ENCODE measurements around the gene UTP15. TPM values are rescaled to one million over a fixed set of nuclear protein-coding genes. Genes with fewer than 3 reads are reported as not detected.

Gene UTP15
- total RNA-seq, 2 experiments from 2014 or later = 33.6 to 42.4 TPM

DNA sequence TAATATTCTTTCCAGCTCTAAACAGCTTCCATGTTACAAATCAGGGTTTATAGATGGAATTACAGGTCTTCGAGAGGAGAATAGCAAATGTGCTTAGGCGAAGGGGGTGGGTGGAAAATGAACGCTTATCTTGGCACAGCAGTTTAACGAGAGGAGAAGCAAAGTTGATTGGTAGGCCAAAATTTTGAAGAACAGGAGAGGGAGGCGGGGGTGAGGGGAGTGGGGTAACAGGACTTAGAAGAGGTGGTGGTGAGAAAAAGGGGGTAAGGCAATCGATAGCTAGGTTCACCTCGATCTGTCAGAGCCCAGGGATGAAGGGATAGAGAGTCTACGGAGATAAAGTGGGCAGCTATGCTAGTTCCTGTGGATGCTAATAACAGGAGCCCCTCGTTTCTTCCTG is 868 bp upstream of the UTP15 start:
- intact Hi-C loops (cut with DNase I, micrococcal nuclease) = loop anchor here (1.0 to 10.0 kb wide), 7 partner anchors 45 to 1770 kb away; partner anchors contain the start of genes BTF3 (in 2 of the 2), HEXB (in 1 of the 2) and HMGCR (in 1 of the 2)
- ChIA-PET CTCF (interaction anchor here (0.6 to 1.0 kb wide), 5 partner anchors 8 to 1025 kb away, joined by 3 to 5 read pairs (median 3); no protein-coding TSS in a partner anchor), POLR2A (interaction anchor here (0.7 to 0.8 kb wide), 3 partner anchors 58 to 183 kb away, joined by 3 to 5 read pairs (median 3); no protein-coding TSS in a partner anchor)
- H3K36me3 Mint-ChIP-seq (ENCODE audit: low read depth) = peaks cover 15% of the 10 kb centered on the region
- peak; percentile 4 for ATAC-seq
- H3K27ac Mint-ChIP-seq = peak overlapping the region; percentile 100
- no peaks in the 10 kb centered on the region for H3K9me3 Mint-ChIP-seq (ENCODE audit: low read depth)
- DNase-seq = peak; percentile 41
- H3K4me1 Mint-ChIP-seq = peaks cover 33% of the 10 kb centered on the region
- H3K27me3 Mint-ChIP-seq = no peaks in the 10 kb centered on the region
- peak overlapping the region; percentile 93 for H3K4me3 Mint-ChIP-seq

DNA sequence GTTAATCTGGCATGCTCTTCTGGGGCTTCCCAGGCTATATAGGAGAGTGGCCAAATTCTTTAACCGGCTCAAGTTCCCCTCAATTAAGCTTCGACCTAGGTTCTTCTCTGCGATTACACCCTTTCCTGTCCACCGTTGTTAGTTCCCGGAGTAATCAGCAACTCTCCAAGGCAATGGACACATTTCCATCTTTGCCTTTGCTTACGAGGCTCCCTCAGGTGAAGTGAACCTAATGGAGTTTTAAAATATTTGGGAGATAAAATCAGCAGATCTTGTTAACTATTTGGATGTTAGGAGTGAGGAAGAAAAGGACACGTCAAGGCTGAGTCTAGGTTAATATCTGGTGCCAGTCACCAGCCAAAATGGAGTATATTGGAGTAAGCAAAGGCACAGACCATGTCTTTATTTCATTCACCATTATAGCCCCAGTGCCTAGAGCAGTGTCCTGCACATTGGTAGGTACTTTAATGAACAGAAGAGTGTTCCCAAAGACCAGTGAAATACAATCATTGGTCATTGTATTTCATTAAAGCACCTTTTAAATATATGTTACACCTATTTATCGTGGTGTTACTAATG is 515 bp downstream of the UTP15 start:
- ChIA-PET CTCF (interaction anchor here (1.5 kb wide), 1 partner anchor 25 kb away, joined by 4 read pairs; no protein-coding TSS in a partner anchor), POLR2A (no interaction called here)
- DNase-seq = no peak
- peaks cover 22% of the 10 kb centered on the region for H3K36me3 Mint-ChIP-seq (ENCODE audit: low read depth)
- H3K4me1 Mint-ChIP-seq = peaks cover 33% of the 10 kb centered on the region
- peak overlapping the region; percentile 100 for H3K27ac Mint-ChIP-seq
- intact Hi-C loops (cut with DNase I, micrococcal nuclease) = loop anchor here (1.0 to 10.0 kb wide), 7 partner anchors 47 to 1769 kb away; partner anchors contain the start of genes BTF3 (in 2 of the 2), HEXB (in 1 of the 2) and HMGCR (in 1 of the 2)
- H3K4me3 Mint-ChIP-seq = peak overlapping the region; percentile 93
- no peaks in the 10 kb centered on the region for H3K9me3 Mint-ChIP-seq (ENCODE audit: low read depth)
- H3K27me3 Mint-ChIP-seq = no peaks in the 10 kb centered on the region
- ATAC-seq = no peak

DNA sequence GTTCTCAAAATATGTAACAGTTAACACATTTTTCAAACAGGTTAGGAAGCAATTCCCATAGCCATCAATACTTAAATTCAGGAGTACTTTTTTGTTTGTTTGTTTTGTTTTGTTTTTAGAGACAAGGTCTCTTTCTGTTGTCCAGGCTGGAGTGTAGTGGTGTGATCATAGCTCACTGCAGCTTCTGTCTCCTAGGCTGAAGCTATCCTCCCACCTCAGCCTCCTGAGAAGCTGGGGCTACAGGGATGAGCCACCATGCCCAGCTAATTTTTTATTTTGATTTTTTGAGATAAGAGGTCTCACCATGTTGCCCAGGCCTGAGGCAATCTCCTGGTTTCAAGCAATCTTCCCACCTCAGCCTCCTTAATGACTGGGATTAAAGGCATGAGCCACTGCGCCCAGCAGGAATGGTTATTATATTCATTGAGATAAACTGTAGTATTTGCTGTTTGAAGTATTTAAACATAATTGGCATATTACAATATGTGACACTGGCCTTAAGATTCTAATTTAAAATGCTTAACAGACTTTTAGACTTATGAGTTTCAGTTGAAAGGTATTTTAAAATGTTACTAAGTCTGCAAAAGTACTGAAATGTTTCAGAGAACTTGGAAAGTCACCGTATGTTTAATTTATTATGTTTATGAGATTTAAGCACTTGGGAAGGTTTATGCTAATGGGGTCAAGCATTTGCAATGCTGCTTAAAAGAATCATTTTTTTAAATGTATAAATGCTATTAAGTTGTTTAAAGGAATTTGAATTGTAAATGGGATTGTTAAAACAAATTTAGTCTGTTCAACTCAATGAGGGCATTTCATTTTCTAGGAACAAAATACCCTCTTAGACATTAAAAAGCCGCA is 17.0 kb downstream of the UTP15 start:
- intact Hi-C loops (cut with DNase I, micrococcal nuclease) = no loop called here
- H3K27me3 Mint-ChIP-seq = no peaks in the 10 kb centered on the region
- no peak overlapping the region for H3K4me3 Mint-ChIP-seq
- H3K4me1 Mint-ChIP-seq = no peaks in the 10 kb centered on the region
- H3K9me3 Mint-ChIP-seq (ENCODE audit: low read depth) = no peaks in the 10 kb centered on the region
- H3K27ac Mint-ChIP-seq = no peak overlapping the region
- DNase-seq = no peak
- peaks cover 29% of the 10 kb centered on the region for H3K36me3 Mint-ChIP-seq (ENCODE audit: low read depth)
- ChIA-PET CTCF (interaction anchor here (1.3 to 2.2 kb wide), 2 partner anchors 8 to 10 kb away, joined by 3 to 10 read pairs; no protein-coding TSS in a partner anchor), POLR2A (no interaction called here)
- ATAC-seq = no peak

DNA sequence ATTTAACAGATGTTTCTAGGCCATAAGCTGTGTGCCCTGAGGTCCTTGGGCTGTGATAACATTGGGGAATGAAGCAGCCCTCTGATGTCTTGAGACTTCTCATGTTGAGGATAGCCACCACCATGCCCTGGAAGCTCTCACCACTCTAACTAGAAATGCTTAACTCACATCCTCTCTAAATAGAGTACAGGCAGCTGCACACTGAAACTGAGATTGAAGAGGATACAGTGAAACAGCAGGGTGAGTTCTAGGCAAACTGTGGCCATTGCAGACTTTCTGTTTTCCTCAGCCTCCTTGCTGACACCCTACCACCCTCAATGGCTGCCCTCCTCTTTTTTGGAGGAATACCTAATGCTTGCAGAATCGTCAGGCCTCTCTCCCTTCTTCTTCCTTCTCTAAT is 22.4 kb downstream of the UTP15 start:
- POLR2A ChIA-PET = no interaction called here
- H3K4me1 Mint-ChIP-seq = no peaks in the 10 kb centered on the region
- H3K36me3 Mint-ChIP-seq (ENCODE audit: low read depth) = no peaks in the 10 kb centered on the region
- intact Hi-C loops (cut with DNase I, micrococcal nuclease) = no loop called here
- DNase-seq = no peak
- H3K27me3 Mint-ChIP-seq = no peaks in the 10 kb centered on the region
- no peaks in the 10 kb centered on the region for H3K9me3 Mint-ChIP-seq (ENCODE audit: low read depth)
- H3K4me3 Mint-ChIP-seq = no peak overlapping the region
- no peak for ATAC-seq
- CTCF ChIA-PET = interaction anchor here (1.1 to 9.6 kb wide), 2 partner anchors 38 to 206 kb away, joined by 3 to 152 read pairs; no protein-coding TSS in a partner anchor
- no peak overlapping the region for H3K27ac Mint-ChIP-seq

DNA sequence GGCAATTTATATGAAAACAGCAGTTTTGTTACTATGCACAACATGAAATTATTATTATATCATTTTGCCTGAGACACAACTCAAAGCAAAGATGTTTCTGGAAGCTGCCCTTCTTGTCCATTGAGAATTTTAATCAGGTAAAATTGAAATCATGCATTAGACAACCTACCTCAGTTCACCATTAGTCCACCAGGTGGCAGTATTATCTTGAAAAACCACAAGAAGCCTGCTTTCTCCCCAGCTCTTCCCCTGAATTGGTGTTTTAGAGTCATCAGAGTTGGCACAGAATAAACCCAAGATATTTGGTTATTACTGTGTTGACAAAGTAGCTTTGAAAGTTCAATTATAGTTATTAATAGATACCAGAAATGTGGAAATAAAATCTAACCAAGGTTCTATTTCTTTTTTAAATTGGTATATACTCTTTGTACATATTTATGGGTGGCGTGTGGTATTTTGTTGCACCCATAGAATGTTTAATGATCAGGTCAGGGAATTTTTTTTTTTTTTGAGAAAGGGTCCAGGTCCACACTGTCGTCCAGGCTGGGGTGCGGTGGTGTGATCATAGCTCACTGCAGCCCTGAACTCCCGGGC is 25.7 kb downstream of the UTP15 start:
- DNase-seq (peak; percentile 44), ATAC-seq (peak; percentile 63)
- Mint-ChIP-seq H3K4me3 (no peak overlapping the region), H3K36me3 (ENCODE audit: low read depth) (no peaks in the 10 kb centered on the region), H3K9me3 (ENCODE audit: low read depth) (no peaks in the 10 kb centered on the region), H3K4me1 (no peaks in the 10 kb centered on the region), H3K27me3 (no peaks in the 10 kb centered on the region), H3K27ac (no peak overlapping the region)
- CTCF ChIA-PET = interaction anchor here (0.7 to 9.6 kb wide), 38 partner anchors 10 to 1058 kb away, joined by 3 to 152 read pairs (median 4); no protein-coding TSS in a partner anchor
- POLR2A ChIA-PET = interaction anchor here (0.8 kb wide), 1 partner anchor 101 kb away, joined by 11 read pairs; no protein-coding TSS in a partner anchor
- intact Hi-C loops (cut with DNase I, micrococcal nuclease) = loop anchor here (1.0 to 5.0 kb wide), 4 partner anchors 101 to 1057 kb away; no protein-coding TSS in a partner anchor

DNA sequence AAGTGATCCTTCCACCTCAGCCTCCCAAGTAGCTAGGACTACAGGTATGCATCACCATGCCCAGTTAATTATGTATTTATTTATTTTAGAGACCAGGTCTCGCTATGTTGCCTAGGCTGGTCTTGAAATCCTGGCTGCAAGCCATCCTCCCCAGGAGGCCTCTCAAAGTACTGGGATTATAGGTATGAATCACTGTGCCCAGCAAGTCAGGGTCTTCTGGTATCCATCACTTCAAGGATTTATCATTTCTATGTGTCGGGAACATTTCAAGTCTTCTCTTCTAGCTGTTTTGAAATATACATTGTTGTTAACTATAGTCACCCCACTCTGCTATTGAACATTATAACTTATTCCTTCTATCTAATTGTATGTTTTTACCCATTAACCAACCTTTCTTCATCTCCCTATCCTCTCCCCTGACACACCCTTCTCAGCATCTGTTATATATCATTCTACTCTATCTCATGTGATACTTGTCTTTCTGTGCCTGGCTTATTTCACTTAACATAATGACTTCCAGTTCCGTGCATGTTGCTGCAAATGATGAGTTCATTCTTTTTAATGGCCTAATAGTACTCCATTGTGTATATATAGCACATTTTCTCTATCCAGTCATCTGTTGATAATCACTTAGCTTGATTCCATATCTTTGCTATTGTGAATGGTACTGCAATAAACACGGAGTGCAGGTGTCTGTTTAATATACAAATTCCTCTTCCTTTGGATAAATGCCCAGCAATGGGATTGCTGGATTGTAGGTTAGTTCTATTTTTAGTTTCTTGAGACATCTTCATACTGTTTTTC is 26.4 kb downstream of the UTP15 start:
- intact Hi-C loops (cut with DNase I, micrococcal nuclease) = loop anchor here (1.0 to 5.0 kb wide), 4 partner anchors 100 to 1056 kb away; no protein-coding TSS in a partner anchor
- CTCF ChIA-PET = interaction anchor here (0.7 to 9.6 kb wide), 29 partner anchors 10 to 1058 kb away, joined by 3 to 152 read pairs (median 4); no protein-coding TSS in a partner anchor
- no peaks in the 10 kb centered on the region for H3K36me3 Mint-ChIP-seq (ENCODE audit: low read depth)
- H3K4me3 Mint-ChIP-seq = no peak overlapping the region
- no peaks in the 10 kb centered on the region for H3K4me1 Mint-ChIP-seq
- no peak overlapping the region for H3K27ac Mint-ChIP-seq
- no peaks in the 10 kb centered on the region for H3K27me3 Mint-ChIP-seq
- no peak for ATAC-seq
- POLR2A ChIA-PET = no interaction called here
- no peaks in the 10 kb centered on the region for H3K9me3 Mint-ChIP-seq (ENCODE audit: low read depth)
- no peak for DNase-seq

DNA sequence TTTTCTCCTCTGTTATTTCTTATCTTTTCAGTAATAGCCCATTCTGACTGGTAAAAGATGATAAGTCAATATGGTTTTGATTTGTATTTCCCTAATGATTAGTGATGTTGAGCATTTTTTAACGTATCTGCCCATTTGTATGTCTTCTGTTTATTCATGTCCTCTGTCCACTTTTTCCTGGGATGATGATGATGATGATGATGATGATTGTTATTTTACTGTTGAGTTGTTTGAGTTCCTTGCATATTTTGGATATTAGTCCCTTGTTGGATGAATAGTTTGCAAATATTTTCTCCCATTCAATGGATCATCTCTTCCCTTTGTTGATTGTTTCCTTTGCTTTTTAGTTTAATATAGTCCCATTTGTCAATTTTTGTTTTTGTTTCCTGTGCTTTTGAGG is 27.0 kb downstream of the UTP15 start:
- H3K4me3 Mint-ChIP-seq = no peak overlapping the region
- H3K27ac Mint-ChIP-seq = no peak overlapping the region
- no peaks in the 10 kb centered on the region for H3K9me3 Mint-ChIP-seq (ENCODE audit: low read depth)
- H3K36me3 Mint-ChIP-seq (ENCODE audit: low read depth) = no peaks in the 10 kb centered on the region
- ChIA-PET CTCF (interaction anchor here (0.6 to 9.6 kb wide), 5 partner anchors 10 to 709 kb away, joined by 3 to 152 read pairs (median 4); no protein-coding TSS in a partner anchor), POLR2A (no interaction called here)
- DNase-seq = no peak
- H3K4me1 Mint-ChIP-seq = no peaks in the 10 kb centered on the region
- no peaks in the 10 kb centered on the region for H3K27me3 Mint-ChIP-seq
- intact Hi-C loops (cut with DNase I, micrococcal nuclease) = loop anchor here in 1 of 2 experiments (5.0 kb wide), 1 partner anchor 100 kb away; no protein-coding TSS in a partner anchor
- no peak for ATAC-seq

DNA sequence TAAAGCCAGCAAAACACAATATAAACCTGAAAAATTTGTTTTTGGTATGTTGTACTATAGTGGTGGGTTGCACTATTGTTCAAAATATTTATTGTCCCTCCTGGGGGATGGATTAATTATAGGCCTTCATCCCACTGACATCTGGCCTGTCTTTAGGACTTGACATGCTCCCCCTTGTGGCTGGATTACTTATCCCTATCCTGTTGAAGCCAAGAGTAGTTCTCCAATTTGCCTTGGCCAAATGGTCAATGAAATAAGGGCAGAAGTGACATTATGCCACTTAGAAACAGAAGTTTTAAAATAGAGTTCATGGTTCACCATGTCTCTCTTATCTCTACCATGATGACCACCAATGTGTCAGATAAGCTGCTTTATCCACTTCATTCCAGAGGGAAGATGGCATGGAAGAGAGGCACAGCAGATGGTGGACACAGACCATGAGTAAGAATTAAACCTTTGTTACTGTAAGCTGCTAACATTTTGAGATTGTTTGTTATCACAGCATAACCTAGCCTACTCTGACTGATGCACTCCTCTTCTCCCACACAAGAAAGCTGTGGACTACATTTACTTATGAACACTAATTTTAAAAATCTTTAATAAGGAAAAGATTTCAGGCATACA is 31.3 kb downstream of the UTP15 start:
- peak; percentile 16 for DNase-seq
- POLR2A ChIA-PET = no interaction called here
- no peaks in the 10 kb centered on the region for H3K4me1 Mint-ChIP-seq
- peaks cover 2% of the 10 kb centered on the region for H3K9me3 Mint-ChIP-seq (ENCODE audit: low read depth)
- H3K27me3 Mint-ChIP-seq = peaks cover 2% of the 10 kb centered on the region
- intact Hi-C loops (cut with DNase I, micrococcal nuclease) = no loop called here
- H3K4me3 Mint-ChIP-seq = no peak overlapping the region
- H3K27ac Mint-ChIP-seq = no peak overlapping the region
- CTCF ChIA-PET = interaction anchor here (0.6 to 2.6 kb wide), 18 partner anchors 8 to 439 kb away, joined by 3 to 27 read pairs (median 4); no protein-coding TSS in a partner anchor
- no peak for ATAC-seq
- H3K36me3 Mint-ChIP-seq (ENCODE audit: low read depth) = no peaks in the 10 kb centered on the region

DNA sequence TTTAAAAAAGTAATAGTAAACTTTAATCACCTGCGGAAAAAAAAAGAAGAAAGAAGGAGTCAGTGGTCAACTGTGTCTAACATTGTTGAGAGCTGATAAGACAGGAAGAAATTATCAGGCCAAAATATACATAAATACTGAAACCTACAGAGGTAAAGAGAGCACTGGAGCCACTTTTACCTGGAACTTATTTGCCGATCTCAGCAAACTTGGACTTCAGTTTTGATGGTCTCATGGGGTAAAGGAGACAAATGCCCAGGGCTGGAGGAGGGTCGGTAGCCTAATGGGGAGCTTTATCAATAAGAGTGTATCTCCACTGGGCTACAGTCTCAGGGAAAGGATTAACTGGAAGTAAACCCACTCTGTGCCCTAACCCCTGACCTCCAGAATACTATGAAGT is 33.8 kb downstream of the UTP15 start:
- Mint-ChIP-seq H3K4me3 (no peak overlapping the region), H3K27me3 (peaks cover 2% of the 10 kb centered on the region), H3K4me1 (no peaks in the 10 kb centered on the region), H3K36me3 (ENCODE audit: low read depth) (no peaks in the 10 kb centered on the region), H3K27ac (no peak overlapping the region), H3K9me3 (ENCODE audit: low read depth) (peaks cover 3% of the 10 kb centered on the region)
- ChIA-PET CTCF (interaction anchor here (0.6 to 2.6 kb wide), 3 partner anchors 10 to 194 kb away, joined by 3 to 5 read pairs (median 4); no protein-coding TSS in a partner anchor), POLR2A (interaction anchor here (0.7 kb wide), 1 partner anchor 1000 kb away, joined by 3 read pairs; no protein-coding TSS in a partner anchor)
- intact Hi-C loops (cut with DNase I, micrococcal nuclease) = no loop called here
- DNase-seq (no peak), ATAC-seq (no peak)

DNA sequence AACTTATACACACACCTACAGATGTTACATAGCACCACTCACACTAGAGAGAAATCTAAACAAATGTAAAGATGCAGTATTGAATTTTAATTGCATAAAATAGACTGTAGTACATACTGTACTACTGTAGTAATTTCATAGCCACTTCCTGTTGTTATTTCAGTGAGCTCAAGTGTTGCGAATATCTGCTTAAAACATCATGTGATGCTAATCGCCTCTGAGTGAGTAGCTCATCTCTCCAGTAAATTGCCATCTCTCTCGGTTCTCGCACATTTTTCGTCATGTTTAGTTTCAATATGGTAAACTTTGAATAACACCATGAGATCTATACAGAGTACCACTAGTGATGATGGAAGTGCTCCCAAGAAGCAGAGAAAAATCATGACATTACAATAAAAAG is 38.5 kb downstream of the UTP15 start:
- no peaks in the 10 kb centered on the region for H3K36me3 Mint-ChIP-seq (ENCODE audit: low read depth)
- peaks cover 3% of the 10 kb centered on the region for H3K9me3 Mint-ChIP-seq (ENCODE audit: low read depth)
- H3K27ac Mint-ChIP-seq = no peak overlapping the region
- no peak for ATAC-seq
- H3K27me3 Mint-ChIP-seq = peaks cover 5% of the 10 kb centered on the region
- no peak for DNase-seq
- POLR2A ChIA-PET = no interaction called here
- no peaks in the 10 kb centered on the region for H3K4me1 Mint-ChIP-seq
- H3K4me3 Mint-ChIP-seq = no peak overlapping the region
- intact Hi-C loops (cut with DNase I, micrococcal nuclease) = no loop called here
- CTCF ChIA-PET = interaction anchor here (0.6 to 1.2 kb wide), 4 partner anchors 13 to 678 kb away, joined by 3 to 4 read pairs (median 3); no protein-coding TSS in a partner anchor

All from activated CD4-positive, alpha-beta T cell treated with anti-CD3 and anti-CD28 coated beads for 36 hours (primary cell).